Stomach (tissue), 9 donors: Measurements from ENCODE around the gene ASB17. TPM values are rescaled to one million over a fixed set of nuclear protein-coding genes. Genes with fewer than 3 reads are reported as not detected.
"Not testable (repeated sequence)": the region's sequence is repeated elsewhere in the genome, so short reads cannot be mapped to it uniquely, and the experiment has no call there.

ENCODE experiments used
- DNase-seq, 2 donors: peaks; one replicate each; pipeline versions ENCODE4 v3.0.0 to v3.0.0-alpha.2; 2013 to 2019
- H3K27ac ChIP-seq, 5 donors: fragments of 200-600 bp in 4 of 5; sonication (generic) in 4 of 5; one replicate each; pipeline ENCODE4 v1.5.1; 2013 to 2019; ENCODE audit warnings: mild to moderate bottlenecking in 1 of 5, moderate library complexity in 1 of 5
- H3K27me3 ChIP-seq, 3 donors: fragments of 200-600 bp; sonication (generic); one replicate each; pipeline ENCODE4 v1.5.1; 2017 to 2019; ENCODE audit warnings: mixed run types in 1 of 3
- H3K36me3 ChIP-seq, 4 donors: fragments of 200-600 bp; sonication (generic); 1 replicate in 3 of 4; 2 replicates in 1 of 4; pipeline ENCODE4 v1.5.1; 2016 to 2019
- H3K4me1 ChIP-seq, 4 donors: fragments of 200-600 bp; sonication (generic); one replicate each; pipeline ENCODE4 v1.5.1; 2016 to 2019
- H3K4me3 ChIP-seq, 4 donors: fragments of 200-600 bp; sonication (generic) in 3 of 4; one replicate each; pipeline ENCODE4 v1.5.1; 2016 to 2019; ENCODE audit warnings: mild to moderate bottlenecking in 1 of 4
- H3K9me3 ChIP-seq, 4 donors: fragments of 200-600 bp; sonication (generic); one replicate each; pipeline ENCODE4 v1.5.1; 2016 to 2019
- CTCF ChIP-seq, 7 experiments: fragments of 450-650 bp in 4 of 7; fragments of 200-600 bp in 3 of 7; sonication (generic) in 3 of 7; IDR thresholded peaks; one replicate each; pipeline ENCODE4 v1.5.1; 2016 to 2019; ENCODE audit warnings: antibody characterized with exemption in 7 of 7, control low read depth in 2 of 7, mild to moderate bottlenecking in 1 of 7
- EP300 ChIP-seq: sonication (generic); formaldehyde crosslinking; IDR thresholded peaks from one replicate; pipeline ENCODE4 v1.6.1; 2017; ENCODE audit warnings: antibody characterized with exemption
- POLR2A ChIP-seq, 4 donors: fragments of 450-650 bp; IDR thresholded peaks; one replicate each; pipeline ENCODE4 v1.6.1; 2016; ENCODE audit warnings: antibody characterized with exemption in 4 of 4, control low read depth in 2 of 4, mild to moderate bottlenecking in 1 of 4, moderate library complexity in 1 of 4
- POLR2AphosphoS5 ChIP-seq, 3 donors: sonication (generic); formaldehyde crosslinking; IDR thresholded peaks; one replicate each; pipeline ENCODE4 v1.6.1; 2016; ENCODE audit warnings: antibody characterized with exemption in 3 of 3
- WGBS, 5 donors: extraction: QIAGEN DNeasy Blood & Tissue Kit in 3 of 5; methylation state at CpG; one replicate each; pipeline versions ENCODE4 v1.1.5 to v1.1.7; 2013 to 2018; 5-methylcytosine and 5-hydroxymethylcytosine counted together
- intact Hi-C: fragments of 100-400 bp; cut with DNase I; formaldehyde crosslinking; loops from one replicate; pipeline ENCODE4 v1.15.1; 2023; ENCODE audit warnings: low total_unique reads
- polyA plus RNA-seq, 3 donors: library from polyadenylated mRNA; stranded (reverse); fragments of 200-250 nt; gene quantifications; one replicate each; pipeline ENCODE4 v1.2.3, GENCODE V29; 2013
- total RNA-seq, 5 donors: library from RNA; depleted of rRNA; stranded (reverse); fragments of >200 nt; gene quantifications; one replicate each; pipeline versions ENCODE4 v1.1.0 to v1.2.3, GENCODE V29; 2014 to 2016
- donor health status: healthy with polysubstance abuse.
- donor health status: Bipolar disorder and iron deficiency.
- donor health status: healthy.

The ASB17 gene
- total and polyA plus RNA-seq, 8 donors: not detected

- Histone ChIP-seq H3K9me3 (no peaks in the 10 kb centered on the region), H3K27ac (no peak overlapping the region), H3K27me3 (no peaks in the 10 kb centered on the region), H3K4me1 (no peaks in the 10 kb centered on the region), H3K4me3 (no peak overlapping the region), H3K36me3 (no peaks in the 10 kb centered on the region)
- intact Hi-C loops: no loop called here
- TF ChIP-seq CTCF (IDR thresholded peaks at IDR 0.05) (no peak), POLR2AphosphoS5 (IDR thresholded peaks at IDR 0.05) (no peak), EP300 (no peak), POLR2A (IDR thresholded peaks at IDR 0.05) (no peak)
- 61 to 69% (median 62%) methylated on average over 1 of the region's 1 CpG for WGBS, 5 donors
- DNase-seq: no peak
These were observed 35.5 kb upstream of the ASB17 start for GRCh38 chr1:75967719-75968118.

- Histone ChIP-seq H3K9me3 (peaks cover 0 to 3% (median 0%) of the 10 kb centered on the region in 4 donors), H3K27ac (no peak overlapping the region), H3K27me3 (no peaks in the 10 kb centered on the region), H3K36me3 (no peaks in the 10 kb centered on the region), H3K4me1 (no peaks in the 10 kb centered on the region), H3K4me3 (no peak overlapping the region)
- TF ChIP-seq EP300: no peak
- no peak for TF ChIP-seq POLR2A (IDR thresholded peaks at IDR 0.05)
- no peak for TF ChIP-seq CTCF (IDR thresholded peaks at IDR 0.05)
- TF ChIP-seq POLR2AphosphoS5 (IDR thresholded peaks at IDR 0.05): no peak
- DNase-seq: no peak
- intact Hi-C loops: no loop called here
These were observed 32.7 kb upstream of the ASB17 start for GRCh38 chr1:75964760-75965408.

- DNase-seq, H3K9me3 ChIP-seq, H3K36me3 ChIP-seq, H3K27me3 ChIP-seq, H3K27ac ChIP-seq, H3K4me1 ChIP-seq, H3K4me3 ChIP-seq, intact Hi-C loops: not testable (repeated sequence)
- 71 to 79% (median 78%) methylated on average over 10 of the region's 10 CpGs for WGBS, 5 donors
These were observed 32.0 kb upstream of the ASB17 start for GRCh38 chr1:75964110-75964759.

- H3K27me3 ChIP-seq: no peaks in the 10 kb centered on the region
- no peak for DNase-seq
- intact Hi-C loops: no loop called here
- no peak overlapping the region for H3K4me3 ChIP-seq
- no peak overlapping the region for H3K27ac ChIP-seq
- H3K9me3 ChIP-seq: no peaks in the 10 kb centered on the region
- TF ChIP-seq EP300 (no peak), POLR2AphosphoS5 (IDR thresholded peaks at IDR 0.05) (no peak), CTCF (IDR thresholded peaks at IDR 0.05) (no peak), POLR2A (IDR thresholded peaks at IDR 0.05) (no peak)
- no peaks in the 10 kb centered on the region for H3K4me1 ChIP-seq
- H3K36me3 ChIP-seq: no peaks in the 10 kb centered on the region
These were observed 22.4 kb upstream of the ASB17 start for GRCh38 chr1:75954586-75954985.

GRCh38 chr1:75953461-75953860 lies 21.3 kb upstream of the ASB17 start:
- intact Hi-C loops: no loop called here
- H3K4me3 ChIP-seq: no peak overlapping the region
- DNase-seq: no peak
- H3K27ac ChIP-seq: no peak overlapping the region
- no peaks in the 10 kb centered on the region for H3K9me3 ChIP-seq
- no peaks in the 10 kb centered on the region for H3K27me3 ChIP-seq
- WGBS, 5 donors: 78 to 87% (median 79%) methylated on average over 4 of the region's 4 CpGs
- H3K36me3 ChIP-seq: no peaks in the 10 kb centered on the region
- no peaks in the 10 kb centered on the region for H3K4me1 ChIP-seq
- TF ChIP-seq EP300: no peak
- no peak for TF ChIP-seq POLR2A (IDR thresholded peaks at IDR 0.05)
- no peak for TF ChIP-seq CTCF (IDR thresholded peaks at IDR 0.05)
- TF ChIP-seq POLR2AphosphoS5 (IDR thresholded peaks at IDR 0.05): no peak
